Measurements from ENCODE around the gene ZNF77. TPM values are rescaled to one million over a fixed set of nuclear protein-coding genes. Genes with fewer than 3 reads are reported as not detected.

ZNF77 gene
- total RNA-seq, 1 experiment from 2014 or later, result 5.1 TPM

- Histone ChIP-seq H3K9ac (ENCODE audit: low read length) (no peak overlapping the region), H3K4me3 (ENCODE audit: low read length) (0 out of 2 replicates have a peak overlapping the region, but pooled peaks have one; percentile 23), H3K9me2 (replicated peaks; ENCODE audit: low read length) (no peaks in the 10 kb centered on the region), H3F3A (ENCODE audit: low read length, unreplicated experiment) (no peaks in the 10 kb centered on the region), H4K20me1 (ENCODE audit: low read length) (no peaks in the 10 kb centered on the region), H3K27me3 (ENCODE audit: low read length) (no peaks in the 10 kb centered on the region), H3K36me3 (ENCODE audit: low read depth, low read length) (peaks cover 6% of the 10 kb centered on the region), H2AFZ (ENCODE audit: low read length) (no peak overlapping the region), H3K4me1 (ENCODE audit: insufficient read depth, low read length) (peaks cover 18% of the 10 kb centered on the region), H3K4me2 (ENCODE audit: low read length) (peak overlapping the region; percentile 58), H3K27ac (ENCODE audit: low read length) (peak overlapping the region; percentile 74), H3K79me2 (ENCODE audit: low read length) (no peaks in the 10 kb centered on the region), H3K9me3 (ENCODE audit: low read length) (0 out of 2 replicates have a peak, but pooled peaks cover 3% of the 10 kb centered on the region)
- TF ChIP-seq CTCF (conservative IDR thresholded peaks at IDR 0.05; ENCODE audit: low read depth, low read length) (peak; percentile 39), EZH2 (IDR thresholded peaks at IDR 0.05; ENCODE audit: low read length, unreplicated experiment) (no peak), EZH2phosphoT487 (IDR thresholded peaks at IDR 0.05; ENCODE audit: borderline replicate concordance, low read length) (no peak)
- DNase-seq (peak; percentile 77), ATAC-seq (peak; percentile 82)
- ChIA-PET POLR2A (ENCODE audit: unreplicated experiment) (interaction anchor here (0.6 to 0.7 kb wide), 2 partner anchors 19 to 113 kb away, joined by 3 read pairs; no protein-coding TSS in a partner anchor), CTCF (interaction anchor here (1.1 to 1.2 kb wide), 2 partner anchors 28 to 36 kb away, joined by 3 to 7 read pairs; no protein-coding TSS in a partner anchor)
- intact Hi-C loops (cut with micrococcal nuclease), result loop anchor here (2.0 kb wide), 1 partner anchor 28 kb away; no protein-coding TSS in a partner anchor
- BruUV-seq (replicated peaks), result no TSS peak
Observed at GRCh38 chr19:2922987-2923386, 21.8 kb downstream of the ZNF77 start.

GRCh38 chr19:2917275-2918184 lies 27.2 kb downstream of the ZNF77 start:
- no peaks in the 10 kb centered on the region for H3K27me3 ChIP-seq (ENCODE audit: low read length)
- no peak for TF ChIP-seq EZH2phosphoT487 (IDR thresholded peaks at IDR 0.05; ENCODE audit: borderline replicate concordance, low read length)
- no peak for TF ChIP-seq EZH2 (IDR thresholded peaks at IDR 0.05; ENCODE audit: low read length, unreplicated experiment)
- TF ChIP-seq CTCF (conservative IDR thresholded peaks at IDR 0.05; ENCODE audit: low read depth, low read length), result no peak
- no peaks in the 10 kb centered on the region for H3K4me1 ChIP-seq (ENCODE audit: insufficient read depth, low read length)
- no peaks in the 10 kb centered on the region for H3K9me2 ChIP-seq (replicated peaks; ENCODE audit: low read length)
- no peak overlapping the region for H3K4me2 ChIP-seq (ENCODE audit: low read length)
- intact Hi-C loops (cut with micrococcal nuclease), result no loop called here
- H4K20me1 ChIP-seq (ENCODE audit: low read length), result no peaks in the 10 kb centered on the region
- no TSS peak for BruUV-seq (replicated peaks)
- no peak for DNase-seq
- H3K9me3 ChIP-seq (ENCODE audit: low read length), result 0 out of 2 replicates have a peak, but pooled peaks cover 12% of the 10 kb centered on the region
- H3F3A ChIP-seq (ENCODE audit: low read length, unreplicated experiment), result no peaks in the 10 kb centered on the region
- ChIA-PET CTCF (no interaction called here), POLR2A (ENCODE audit: unreplicated experiment) (no interaction called here)
- ATAC-seq, result no peak
- H2AFZ ChIP-seq (ENCODE audit: low read length), result no peak overlapping the region
- peaks cover 46% of the 10 kb centered on the region for H3K36me3 ChIP-seq (ENCODE audit: low read depth, low read length)
- H3K79me2 ChIP-seq (ENCODE audit: low read length), result peaks cover 14% of the 10 kb centered on the region; the same call in 1 of the 2 replicates
- H3K4me3 ChIP-seq (ENCODE audit: low read length), result no peak overlapping the region; the same call in 1 of the 2 replicates
- H3K27ac ChIP-seq (ENCODE audit: low read length), result no peak overlapping the region
- no peak overlapping the region for H3K9ac ChIP-seq (ENCODE audit: low read length)
